Endodermal cell (in vitro differentiated cells): Measurements from ENCODE around the gene EP300. TPM values are rescaled to one million over a fixed set of nuclear protein-coding genes. Genes with fewer than 3 reads are reported as not detected.
"Not testable (repeated sequence)": the region's sequence is repeated elsewhere in the genome, so short reads cannot be mapped to it uniquely, and the experiment has no call there.

Experiments used
- DNase-seq: peaks from one replicate; pipeline ENCODE4 v3.0.0-alpha.2; 2017
- H3K27ac ChIP-seq: 2 replicates; pipeline ENCODE4 v1.5.1; 2013; ENCODE audit warnings: mild to moderate bottlenecking, low read depth, low read length, moderate library complexity
- H3K27me3 ChIP-seq: 2 replicates; pipeline ENCODE4 v1.6.1; 2013; ENCODE audit warnings: mild to moderate bottlenecking, low read length, moderate library complexity; ENCODE audit not compliant: insufficient read depth, control insufficient read depth, poor library complexity, severe bottlenecking
- H3K36me3 ChIP-seq: 2 replicates; pipeline ENCODE4 v1.7.0; 2013; ENCODE audit warnings: mild to moderate bottlenecking, low read length, moderate library complexity; ENCODE audit not compliant: control insufficient read depth, insufficient read depth
- H3K4me1 ChIP-seq: one replicate; pipeline ENCODE4 v1.7.0; 2013; ENCODE audit warnings: low read length; ENCODE audit not compliant: control insufficient read depth, insufficient read depth
- H3K4me3 ChIP-seq: 2 replicates; pipeline ENCODE4 v1.5.1; 2013; ENCODE audit warnings: mild to moderate bottlenecking, low read length, moderate library complexity
- H3K9ac ChIP-seq: 2 replicates; pipeline ENCODE4 v1.6.1; 2013; ENCODE audit warnings: mild to moderate bottlenecking, low read length, moderate library complexity; ENCODE audit not compliant: poor library complexity, severe bottlenecking; ENCODE audit errors: extremely low read depth
- H3K9me3 ChIP-seq: 2 replicates; pipeline ENCODE4 v1.6.1; 2013; ENCODE audit warnings: mild to moderate bottlenecking, low read length, moderate library complexity; ENCODE audit not compliant: control insufficient read depth
- H3K27ac Mint-ChIP-seq: 2 replicates; pipeline ENCODE4 v1.8.0; 2020; ENCODE audit warnings: mixed read lengths
- H3K27me3 Mint-ChIP-seq: 2 replicates; pipeline ENCODE4 v1.8.0; 2021; ENCODE audit warnings: mild to moderate bottlenecking, mixed read lengths; ENCODE audit not compliant: insufficient read depth
- H3K36me3 Mint-ChIP-seq: 2 replicates; pipeline ENCODE4 v1.8.0; 2020; ENCODE audit warnings: low read depth, mixed read lengths
- H3K4me1 Mint-ChIP-seq: 2 replicates; pipeline ENCODE4 v1.8.0; 2020; ENCODE audit warnings: mixed read lengths
- H3K4me3 Mint-ChIP-seq: 2 replicates; pipeline ENCODE4 v1.8.0; 2020; ENCODE audit warnings: mild to moderate bottlenecking, moderate library complexity, mixed read lengths
- H3K9me3 Mint-ChIP-seq: 2 replicates; pipeline ENCODE4 v1.8.0; 2020; ENCODE audit warnings: mild to moderate bottlenecking, mixed read lengths
- WGBS, 2 experiments: methylation state at CpG; one replicate each; pipeline versions ENCODE4 v1.1.5 to v1.1.7; 2013; ENCODE audit warnings: missing lambda C conversion rate in 2 of 2, mixed read lengths in 1 of 2; ENCODE audit not compliant: insufficient coverage in 1 of 2, insufficient read length in 1 of 2; 5-methylcytosine and 5-hydroxymethylcytosine counted together
- total RNA-seq, 2 donors: library from RNA; stranded (reverse); fragmentation: NEBNext Ultra II Directional in 1 of 2; extraction: Animal tissue kit (Norgen Biotek cat#: 25700) in 1 of 2; gene quantifications; 2 replicates in 1 of 2; 3 replicates in 1 of 2; pipeline ENCODE4 v1.2.1, GENCODE V29; 2021
- TF ChIP-seq, protein P1 (sequence below): fragments of 200-600 bp; sonication (generic); conservative IDR thresholded peaks from 2 replicates; pipeline ENCODE4 v1.5.0; 2021; ENCODE audit warnings: antibody characterized with exemption, mild to moderate bottlenecking

Gene EP300
- total RNA-seq, 2 donors from 2014 or later, result 95.5 to 130 TPM

DNA sequence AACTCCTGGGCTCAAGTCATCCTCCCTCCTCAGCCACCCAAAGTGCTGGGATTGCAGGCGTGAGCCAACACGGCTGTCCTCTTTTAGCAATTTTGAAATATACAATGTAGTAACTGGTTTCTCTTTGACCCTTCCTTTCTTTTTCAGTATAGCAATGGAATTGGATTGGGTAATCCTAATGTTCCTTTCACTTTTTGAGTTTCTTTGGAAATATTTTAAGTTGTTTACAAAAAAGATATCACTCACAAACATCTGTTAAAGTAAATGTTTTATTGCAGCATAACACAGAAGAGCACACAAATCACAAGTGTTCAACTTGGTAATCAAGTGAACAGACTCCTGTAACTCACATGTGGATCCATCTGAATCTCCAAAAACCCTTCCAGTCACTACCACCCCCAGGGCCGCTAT is 44.6 kb upstream of the EP300 start:
- H3K9me3 Mint-ChIP-seq, result no peaks in the 10 kb centered on the region
- Histone ChIP-seq H3K4me1 (peaks cover 8% of the 10 kb centered on the region), H3K4me3 (no peak overlapping the region), H3K9me3 (no peaks in the 10 kb centered on the region), H3K27ac (no peak overlapping the region), H3K9ac (no peak overlapping the region), H3K36me3 (no peaks in the 10 kb centered on the region), H3K27me3 (no peaks in the 10 kb centered on the region)
- peaks cover 7% of the 10 kb centered on the region for H3K4me1 Mint-ChIP-seq
- no peaks in the 10 kb centered on the region for H3K27me3 Mint-ChIP-seq
- no peak overlapping the region for H3K27ac Mint-ChIP-seq
- H3K4me3 Mint-ChIP-seq, result no peak overlapping the region
- DNase-seq, result no peak
- no peaks in the 10 kb centered on the region for H3K36me3 Mint-ChIP-seq
- 94 to 100% methylated on average over 3 of the region's 3 CpGs for WGBS, 2 experiments
- TF ChIP-seq, protein P1, sequence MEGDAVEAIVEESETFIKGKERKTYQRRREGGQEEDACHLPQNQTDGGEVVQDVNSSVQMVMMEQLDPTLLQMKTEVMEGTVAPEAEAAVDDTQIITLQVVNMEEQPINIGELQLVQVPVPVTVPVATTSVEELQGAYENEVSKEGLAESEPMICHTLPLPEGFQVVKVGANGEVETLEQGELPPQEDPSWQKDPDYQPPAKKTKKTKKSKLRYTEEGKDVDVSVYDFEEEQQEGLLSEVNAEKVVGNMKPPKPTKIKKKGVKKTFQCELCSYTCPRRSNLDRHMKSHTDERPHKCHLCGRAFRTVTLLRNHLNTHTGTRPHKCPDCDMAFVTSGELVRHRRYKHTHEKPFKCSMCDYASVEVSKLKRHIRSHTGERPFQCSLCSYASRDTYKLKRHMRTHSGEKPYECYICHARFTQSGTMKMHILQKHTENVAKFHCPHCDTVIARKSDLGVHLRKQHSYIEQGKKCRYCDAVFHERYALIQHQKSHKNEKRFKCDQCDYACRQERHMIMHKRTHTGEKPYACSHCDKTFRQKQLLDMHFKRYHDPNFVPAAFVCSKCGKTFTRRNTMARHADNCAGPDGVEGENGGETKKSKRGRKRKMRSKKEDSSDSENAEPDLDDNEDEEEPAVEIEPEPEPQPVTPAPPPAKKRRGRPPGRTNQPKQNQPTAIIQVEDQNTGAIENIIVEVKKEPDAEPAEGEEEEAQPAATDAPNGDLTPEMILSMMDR, result no peak

DNA sequence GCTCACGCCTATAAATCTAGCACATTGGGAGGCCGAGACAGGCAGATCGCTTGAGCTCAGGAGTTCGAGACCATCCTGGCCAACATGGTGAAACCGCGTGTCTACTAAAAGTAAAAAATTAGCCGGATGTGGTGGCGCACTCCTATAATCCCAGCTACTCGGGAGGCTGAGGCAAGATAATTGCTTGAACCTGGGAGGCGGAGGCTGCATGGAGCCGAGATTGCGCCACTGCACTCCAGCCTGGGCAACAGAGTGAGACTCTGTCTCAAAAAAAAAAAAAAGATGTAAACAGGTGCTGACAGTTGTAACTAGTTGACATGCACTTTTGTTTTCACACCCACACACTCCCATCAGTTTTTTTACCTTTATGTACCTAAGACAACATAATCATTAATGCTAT is 44.0 kb upstream of the EP300 start:
- not testable (repeated sequence) for H3K27ac Mint-ChIP-seq, H3K27ac ChIP-seq, H3K9me3 Mint-ChIP-seq, H3K9me3 ChIP-seq, H3K4me3 Mint-ChIP-seq, H3K36me3 ChIP-seq, DNase-seq, H3K4me3 ChIP-seq, H3K9ac ChIP-seq, H3K27me3 Mint-ChIP-seq, H3K27me3 ChIP-seq, H3K4me1 Mint-ChIP-seq, H3K36me3 Mint-ChIP-seq, H3K4me1 ChIP-seq
- 93 to 94% methylated on average over 12 of the region's 12 CpGs for WGBS, 2 experiments

DNA sequence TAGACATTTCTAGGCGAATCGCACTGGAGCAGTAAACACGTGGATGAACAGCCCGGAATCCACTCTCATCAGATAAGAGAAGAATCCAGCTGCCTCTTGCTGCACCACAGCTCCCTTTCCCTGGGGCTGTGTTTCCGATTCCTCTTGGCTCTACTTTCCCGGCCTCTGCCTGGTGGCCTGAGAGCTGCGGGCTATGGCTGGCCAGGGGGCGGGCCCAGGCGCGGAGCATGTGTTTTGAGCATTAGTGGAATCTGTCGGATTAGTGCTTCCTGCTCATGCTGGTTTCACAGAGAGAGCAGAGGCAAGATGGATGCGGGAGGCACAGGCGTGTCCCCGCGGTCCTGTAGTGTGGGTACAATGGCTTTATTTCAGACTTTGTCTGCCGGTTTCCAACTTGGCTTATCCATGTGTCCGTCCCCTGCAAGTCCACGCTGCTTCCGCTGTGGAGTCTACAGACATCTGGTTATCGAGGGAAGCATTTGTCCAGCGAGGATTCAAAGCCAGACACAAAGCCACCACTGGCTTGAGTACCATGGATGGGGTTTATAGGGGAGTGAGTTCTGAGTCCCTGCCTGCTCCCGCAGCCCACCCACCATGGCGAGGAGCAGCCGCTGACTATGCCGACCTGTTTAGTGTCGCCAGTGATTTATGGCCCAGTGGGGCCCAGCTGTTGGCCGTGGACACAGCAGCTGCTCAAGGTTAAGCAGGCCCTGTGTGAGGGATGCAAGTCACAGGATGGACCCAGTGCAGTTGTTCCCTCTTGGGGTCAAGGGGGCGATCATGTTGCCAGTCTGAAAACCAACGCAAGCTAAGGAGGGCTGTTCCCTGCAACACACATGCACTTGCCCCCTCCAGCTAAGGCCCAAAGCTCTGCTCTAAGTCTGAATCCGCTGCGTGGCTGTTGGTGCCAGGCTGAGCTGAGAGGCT is 43.3 kb upstream of the EP300 start:
- WGBS, 2 experiments, result 77 to 83% methylated on average over 18 to 31 of the region's 31 CpGs
- H3K9ac ChIP-seq, result no peak overlapping the region
- no peak overlapping the region for H3K4me3 Mint-ChIP-seq
- H3K9me3 Mint-ChIP-seq, result no peaks in the 10 kb centered on the region
- H3K27ac Mint-ChIP-seq, result no peak overlapping the region
- peaks cover 7% of the 10 kb centered on the region for H3K4me1 Mint-ChIP-seq
- H3K27ac ChIP-seq, result peak overlapping the region; percentile 91
- H3K9me3 ChIP-seq, result no peaks in the 10 kb centered on the region
- no peak overlapping the region for H3K4me3 ChIP-seq
- peaks cover 8% of the 10 kb centered on the region for H3K4me1 ChIP-seq
- no peaks in the 10 kb centered on the region for H3K36me3 Mint-ChIP-seq
- H3K36me3 ChIP-seq, result no peaks in the 10 kb centered on the region
- TF ChIP-seq, protein P1, result no peak
- no peaks in the 10 kb centered on the region for H3K27me3 Mint-ChIP-seq
- H3K27me3 ChIP-seq, result no peaks in the 10 kb centered on the region
- peak; percentile 86 for DNase-seq

DNA sequence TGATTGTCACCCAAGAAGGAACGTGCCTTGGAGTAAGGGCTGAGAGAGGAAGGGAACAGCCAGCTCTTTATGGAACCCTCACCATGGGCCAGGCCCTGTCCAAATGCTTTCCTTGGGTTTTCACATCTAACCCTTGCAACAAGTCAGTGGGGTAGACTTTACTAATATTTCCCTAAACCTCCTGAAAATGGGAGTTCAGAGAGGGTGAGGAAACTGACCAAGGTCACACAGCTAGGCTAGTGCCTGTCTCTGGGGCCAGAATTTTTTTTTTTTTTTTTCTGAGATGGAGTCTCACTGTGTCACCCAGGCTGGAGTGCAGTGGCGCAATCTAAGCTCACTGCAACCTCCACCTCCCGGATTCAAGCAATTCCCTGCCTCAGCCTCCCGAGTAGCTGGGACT is 42.6 kb upstream of the EP300 start:
- WGBS, 2 experiments, result 82 to 96% methylated on average over 3 to 4 of the region's 4 CpGs
- H3K9ac ChIP-seq, H3K9me3 ChIP-seq, H3K4me3 Mint-ChIP-seq, H3K4me3 ChIP-seq, H3K9me3 Mint-ChIP-seq, H3K4me1 Mint-ChIP-seq, H3K36me3 ChIP-seq, H3K27me3 ChIP-seq, H3K36me3 Mint-ChIP-seq, H3K27me3 Mint-ChIP-seq, H3K4me1 ChIP-seq, H3K27ac Mint-ChIP-seq, DNase-seq: not testable (repeated sequence)
- H3K27ac ChIP-seq, result peak overlapping the region; percentile 91
